ENCODE data around the gene MAGI1. TPM values are rescaled to one million over a fixed set of nuclear protein-coding genes. Genes with fewer than 3 reads are reported as not detected.

MAGI1 gene
- polyA plus RNA-seq, 1 experiment: 14.2 TPM

- POLR2A ChIA-PET: no interaction called here
- H3K27me3 ChIP-seq (ENCODE audit: control insufficient read depth, insufficient read depth, low read length): no peaks in the 10 kb centered on the region
- no peaks in the 10 kb centered on the region for H3K9me3 ChIP-seq (ENCODE audit: control insufficient read depth, insufficient read depth, low read length)
- CTCF ChIA-PET: interaction anchor here (0.5 kb wide), 1 partner anchor 241 kb away, joined by 3 read pairs; no protein-coding TSS in a partner anchor
- H3K27ac ChIP-seq (ENCODE audit: low read depth, low read length): no peak overlapping the region
- no peak for TF ChIP-seq CTCF (IDR thresholded peaks at IDR 0.05; ENCODE audit: low read depth, low read length)
- DNase-seq (ENCODE audit: low read depth, low spot score): no peak
- H3K4me3 ChIP-seq (ENCODE audit: low read depth, low read length): no peak overlapping the region
These were observed 548.6 kb downstream of the MAGI1 start for GRCh38 chr3:65490114-65490513.

GRCh38 chr3:65489253-65489652 is 549.5 kb downstream of the MAGI1 start:
- CTCF ChIA-PET: no interaction called here
- H3K27ac ChIP-seq (ENCODE audit: low read depth, low read length): no peak overlapping the region
- TF ChIP-seq CTCF (IDR thresholded peaks at IDR 0.05; ENCODE audit: low read depth, low read length): no peak
- no peaks in the 10 kb centered on the region for H3K9me3 ChIP-seq (ENCODE audit: control insufficient read depth, insufficient read depth, low read length)
- no peaks in the 10 kb centered on the region for H3K27me3 ChIP-seq (ENCODE audit: control insufficient read depth, insufficient read depth, low read length)
- POLR2A ChIA-PET: no interaction called here
- DNase-seq (ENCODE audit: low read depth, low spot score): no peak
- H3K4me3 ChIP-seq (ENCODE audit: low read depth, low read length): no peak overlapping the region

- no peak overlapping the region for H3K4me3 ChIP-seq (ENCODE audit: low read depth, low read length)
- DNase-seq (ENCODE audit: low read depth, low spot score): no peak
- no peak overlapping the region for H3K27ac ChIP-seq (ENCODE audit: low read depth, low read length)
- POLR2A ChIA-PET: no interaction called here
- no peaks in the 10 kb centered on the region for H3K27me3 ChIP-seq (ENCODE audit: control insufficient read depth, insufficient read depth, low read length)
- no peaks in the 10 kb centered on the region for H3K9me3 ChIP-seq (ENCODE audit: control insufficient read depth, insufficient read depth, low read length)
- no peak for TF ChIP-seq CTCF (IDR thresholded peaks at IDR 0.05; ENCODE audit: low read depth, low read length)
- CTCF ChIA-PET: interaction anchor here (0.6 to 1.1 kb wide), 3 partner anchors 18 to 462 kb away, joined by 3 to 4 read pairs (median 3); no protein-coding TSS in a partner anchor
These were observed 552.8 kb downstream of the MAGI1 start for GRCh38 chr3:65485826-65486469.

- DNase-seq (ENCODE audit: low read depth, low spot score): no peak
- H3K4me3 ChIP-seq (ENCODE audit: low read depth, low read length): no peak overlapping the region
- ChIA-PET POLR2A (no interaction called here), CTCF (no interaction called here)
- no peaks in the 10 kb centered on the region for H3K27me3 ChIP-seq (ENCODE audit: control insufficient read depth, insufficient read depth, low read length)
- no peak for TF ChIP-seq CTCF (IDR thresholded peaks at IDR 0.05; ENCODE audit: low read depth, low read length)
- no peak overlapping the region for H3K27ac ChIP-seq (ENCODE audit: low read depth, low read length)
- H3K9me3 ChIP-seq (ENCODE audit: control insufficient read depth, insufficient read depth, low read length): no peaks in the 10 kb centered on the region
These were observed 553.8 kb downstream of the MAGI1 start for GRCh38 chr3:65484964-65485363.

GRCh38 chr3:65483480-65483879 is 555.2 kb downstream of the MAGI1 start:
- Histone ChIP-seq H3K27me3 (ENCODE audit: control insufficient read depth, insufficient read depth, low read length) (no peaks in the 10 kb centered on the region), H3K4me3 (ENCODE audit: low read depth, low read length) (no peak overlapping the region), H3K9me3 (ENCODE audit: control insufficient read depth, insufficient read depth, low read length) (no peaks in the 10 kb centered on the region), H3K27ac (ENCODE audit: low read depth, low read length) (no peak overlapping the region)
- no peak for DNase-seq (ENCODE audit: low read depth, low spot score)
- no peak for TF ChIP-seq CTCF (IDR thresholded peaks at IDR 0.05; ENCODE audit: low read depth, low read length)
- ChIA-PET CTCF (no interaction called here), POLR2A (no interaction called here)
